Suprapubic skin (tissue), 3 donors: ENCODE measurements around the gene SEMA3F.

Source experiments
- EP300 ChIP-seq: sonication (generic); formaldehyde crosslinking; IDR thresholded peaks from one replicate; pipeline ENCODE4 v1.6.1; 2017; ENCODE audit warnings: antibody characterized with exemption
- TF ChIP-seq, protein P1 (sequence below), 2 donors: fragments of 200-600 bp in 1 of 2; fragments of 450-650 bp in 1 of 2; sonication (generic) in 1 of 2; IDR thresholded peaks; one replicate each; pipeline ENCODE4 v1.5.1; 2016 to 2019; ENCODE audit warnings: antibody characterized with exemption in 2 of 2, mild to moderate bottlenecking in 1 of 2, moderate library complexity in 1 of 2

DNA sequence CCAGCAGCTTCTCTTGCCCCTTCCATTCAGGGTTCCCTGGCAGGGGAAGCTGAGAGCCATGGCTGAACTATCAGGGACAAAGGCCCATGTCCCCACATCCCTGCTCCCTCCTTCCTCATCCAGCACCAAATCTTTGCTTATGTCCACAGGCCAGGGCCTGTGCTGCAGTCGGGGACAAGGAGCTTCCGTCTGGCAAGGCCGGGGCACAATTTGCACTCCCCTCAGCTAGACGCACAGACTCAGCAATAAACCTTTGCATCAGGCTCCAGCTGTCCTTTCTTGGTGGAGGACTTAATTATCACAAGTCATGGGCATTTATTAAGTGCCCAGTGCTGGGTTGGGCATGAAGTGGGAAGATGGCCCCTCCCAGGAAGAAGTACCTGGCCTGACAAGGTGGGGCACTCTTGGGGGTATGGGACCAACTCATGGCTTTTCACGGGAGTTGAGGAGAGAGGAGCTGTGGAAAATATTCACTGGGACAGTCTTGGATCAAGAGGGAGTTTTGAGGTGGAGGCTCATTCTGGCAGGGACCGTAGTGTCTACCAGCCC lies 41.2 kb downstream of the SEMA3F start:
- TF ChIP-seq, protein P1, sequence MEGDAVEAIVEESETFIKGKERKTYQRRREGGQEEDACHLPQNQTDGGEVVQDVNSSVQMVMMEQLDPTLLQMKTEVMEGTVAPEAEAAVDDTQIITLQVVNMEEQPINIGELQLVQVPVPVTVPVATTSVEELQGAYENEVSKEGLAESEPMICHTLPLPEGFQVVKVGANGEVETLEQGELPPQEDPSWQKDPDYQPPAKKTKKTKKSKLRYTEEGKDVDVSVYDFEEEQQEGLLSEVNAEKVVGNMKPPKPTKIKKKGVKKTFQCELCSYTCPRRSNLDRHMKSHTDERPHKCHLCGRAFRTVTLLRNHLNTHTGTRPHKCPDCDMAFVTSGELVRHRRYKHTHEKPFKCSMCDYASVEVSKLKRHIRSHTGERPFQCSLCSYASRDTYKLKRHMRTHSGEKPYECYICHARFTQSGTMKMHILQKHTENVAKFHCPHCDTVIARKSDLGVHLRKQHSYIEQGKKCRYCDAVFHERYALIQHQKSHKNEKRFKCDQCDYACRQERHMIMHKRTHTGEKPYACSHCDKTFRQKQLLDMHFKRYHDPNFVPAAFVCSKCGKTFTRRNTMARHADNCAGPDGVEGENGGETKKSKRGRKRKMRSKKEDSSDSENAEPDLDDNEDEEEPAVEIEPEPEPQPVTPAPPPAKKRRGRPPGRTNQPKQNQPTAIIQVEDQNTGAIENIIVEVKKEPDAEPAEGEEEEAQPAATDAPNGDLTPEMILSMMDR (IDR thresholded peaks at IDR 0.05): no peak
- TF ChIP-seq EP300: no peak
